Keratinocyte (primary cell): ENCODE data around the gene EME2. TPM values are rescaled to one million over a fixed set of nuclear protein-coding genes. Genes with fewer than 3 reads are reported as not detected.

ENCODE experiments used
- DNase-seq: peaks from one replicate; pipeline ENCODE4 v3.0.0-alpha.2; 2011; ENCODE audit warnings: low read depth, missing footprints, low spot score
- FAIRE-seq: peaks from 2 replicates; lab custom pipeline; 2011; peaks lifted over from hg19 to GRCh38; lab: Jason Lieb, UNC
- H2AFZ ChIP-seq: 2 replicates; pipeline ENCODE4 v1.6.0; 2012; ENCODE audit warnings: low read length, control low read depth, inconsistent platforms; ENCODE audit not compliant: control insufficient read depth
- H3K27ac ChIP-seq: 2 replicates; pipeline ENCODE4 v1.5.1; 2011; ENCODE audit warnings: low read length; ENCODE audit not compliant: control insufficient read depth, insufficient read depth
- H3K27me3 ChIP-seq: 3 replicates; pipeline ENCODE4 v1.6.0; 2011; ENCODE audit warnings: low read length; ENCODE audit not compliant: control insufficient read depth, insufficient read depth; ENCODE audit errors: extremely low read depth
- H3K36me3 ChIP-seq, 2 experiments: 2 replicates in 1 of 2; 3 replicates in 1 of 2; pipeline ENCODE4 v1.5.1; 2011; ENCODE audit warnings: low read length in 2 of 2, mild to moderate bottlenecking in 1 of 2; ENCODE audit not compliant: control insufficient read depth in 2 of 2, insufficient read depth in 2 of 2; ENCODE audit errors: extremely low read depth in 1 of 2
- H3K4me1 ChIP-seq: 3 replicates; pipeline ENCODE4 v1.5.1; 2011; ENCODE audit warnings: low read length; ENCODE audit not compliant: control insufficient read depth, insufficient read depth; ENCODE audit errors: extremely low read depth
- H3K4me2 ChIP-seq: 3 replicates; pipeline ENCODE4 v1.6.0; 2011; ENCODE audit warnings: low read depth, low read length; ENCODE audit not compliant: control insufficient read depth, insufficient read depth; ENCODE audit errors: extremely low read depth
- H3K4me3 ChIP-seq, 3 experiments: fragments of 200-600 bp in 1 of 3; sonication (generic) in 1 of 3; 2 replicates in 2 of 3; 3 replicates in 1 of 3; pipeline ENCODE4 v1.5.1; 2011 to 2016; ENCODE audit warnings: low read length in 3 of 3, mild to moderate bottlenecking in 3 of 3, control low read depth in 2 of 3, inconsistent platforms in 1 of 3, low read depth in 1 of 3, mixed read lengths in 1 of 3, mixed run types in 1 of 3, moderate library complexity in 1 of 3; ENCODE audit not compliant: control insufficient read depth in 2 of 3, insufficient read depth in 2 of 3; ENCODE audit errors: extremely low read depth in 1 of 3
- H3K79me2 ChIP-seq: 2 replicates; pipeline ENCODE4 v1.6.0; 2012; ENCODE audit warnings: low read length; ENCODE audit not compliant: control insufficient read depth, insufficient read depth
- H3K9ac ChIP-seq: 3 replicates; pipeline ENCODE4 v1.6.0; 2011; ENCODE audit warnings: low read length; ENCODE audit not compliant: control insufficient read depth, insufficient read depth; ENCODE audit errors: extremely low read depth
- H3K9me1 ChIP-seq: 3 replicates; pipeline ENCODE4 v1.6.0; 2011; ENCODE audit warnings: low read length; ENCODE audit not compliant: control insufficient read depth, insufficient read depth; ENCODE audit errors: extremely low read depth
- H3K9me3 ChIP-seq: 2 replicates; pipeline ENCODE4 v1.5.1; 2012; ENCODE audit warnings: low read depth, low read length; ENCODE audit not compliant: control insufficient read depth
- H4K20me1 ChIP-seq: 3 replicates; pipeline ENCODE4 v1.6.0; 2011; ENCODE audit warnings: low read length; ENCODE audit not compliant: control insufficient read depth, insufficient read depth; ENCODE audit errors: extremely low read depth
- CTCF ChIP-seq, 3 experiments: IDR thresholded peaks in 1 of 3; conservative IDR thresholded peaks in 1 of 3; optimal IDR thresholded peaks in 1 of 3; 2 replicates in 2 of 3; 3 replicates in 1 of 3; pipeline versions ENCODE3 to v1.5.1; 2011; ENCODE audit warnings: low read length in 3 of 3, mild to moderate bottlenecking in 3 of 3, moderate library complexity in 2 of 3, control low read depth in 1 of 3, inconsistent platforms in 1 of 3; ENCODE audit not compliant: insufficient read depth in 2 of 3; ENCODE audit errors: extremely low read depth in 1 of 3
- EZH2 ChIP-seq: IDR thresholded peaks from one replicate; pipeline ENCODE4 v1.6.1; 2012; ENCODE audit warnings: inconsistent platforms, mild to moderate bottlenecking, low read length, moderate library complexity
- dilution Hi-C: fragments of 300-500 bp; cut with MboI; formaldehyde crosslinking; loops from one replicate; pipeline ENCODE4 v1.7.0; 2020; ENCODE audit warnings: low sequenced_read_pairs; ENCODE audit not compliant: extremely low pct_ligation_motif_present
- polyA plus RNA-seq, 5 experiments: library from polyadenylated mRNA; depleted of rRNA in 3 of 5; stranded (reverse) in 3 of 5; stranded (forward) in 1 of 5; unstranded in 1 of 5; fragments of >200 nt; gene quantifications; 1 replicate in 1 of 5; 2 replicates in 3 of 5; 3 replicates in 1 of 5; pipeline versions ENCODE4 v1.2.1 to v1.2.3, GENCODE V29; 2011 to 2012; ENCODE audit warnings: missing spikeins in 2 of 5, low read depth in 1 of 5, low replicate concordance in 1 of 5

Gene EME2
- polyA plus RNA-seq, 1 donor (not counting 4 experiments of a cell fraction or from before 2014, with no cell fraction given) = 6.3 TPM

GRCh38 chr16:1815461-1815860 lies 42.9 kb downstream of the EME2 start:
- H3K4me2 ChIP-seq = no peak overlapping the region
- H3K79me2 ChIP-seq = no peaks in the 10 kb centered on the region

GRCh38 chr16:1816396-1817275 lies 44.0 kb downstream of the EME2 start:
- H3K9ac ChIP-seq = no peak overlapping the region
- no peaks in the 10 kb centered on the region for H4K20me1 ChIP-seq
- dilution Hi-C loops = no loop called here
- H3K4me1 ChIP-seq = no peaks in the 10 kb centered on the region
- TF ChIP-seq EZH2 (no peak), CTCF (optimal IDR thresholded peaks at IDR 0.05 in 1 of 3, IDR thresholded peaks at IDR 0.05 in 1 of 3, conservative IDR thresholded peaks at IDR 0.05 in 1 of 3; ENCODE audit: extremely low read depth in 1 of 3, insufficient read depth in 2 of 3, low read length in 3 of 3) (no peak)
- no peaks in the 10 kb centered on the region for H3K9me3 ChIP-seq
- H3K4me3 ChIP-seq = no peak overlapping the region
- H2AFZ ChIP-seq = no peak overlapping the region
- DNase-seq = no peak
- H3K9me1 ChIP-seq = no peaks in the 10 kb centered on the region
- H3K36me3 ChIP-seq = peaks cover 0 to 14% of the 10 kb centered on the region in 2 experiments
- no peaks in the 10 kb centered on the region for H3K79me2 ChIP-seq
- H3K27ac ChIP-seq = no peak overlapping the region
- FAIRE-seq = no peak
- no peak overlapping the region for H3K4me2 ChIP-seq
- H3K27me3 ChIP-seq = no peaks in the 10 kb centered on the region

More at GRCh38 chr16:1815461-1815860, 42.9 kb downstream of the EME2 start:
- H3K4me3 ChIP-seq = no peak overlapping the region
- H3K9ac ChIP-seq = no peak overlapping the region
- H3K27ac ChIP-seq = no peak overlapping the region
- no peak for TF ChIP-seq CTCF (optimal IDR thresholded peaks at IDR 0.05 in 1 of 3, IDR thresholded peaks at IDR 0.05 in 1 of 3, conservative IDR thresholded peaks at IDR 0.05 in 1 of 3; ENCODE audit: extremely low read depth in 1 of 3, insufficient read depth in 2 of 3, low read length in 3 of 3)
- TF ChIP-seq EZH2 = no peak
- no peak overlapping the region for H2AFZ ChIP-seq
- H3K27me3 ChIP-seq = no peaks in the 10 kb centered on the region
- H3K9me3 ChIP-seq = no peaks in the 10 kb centered on the region
- H4K20me1 ChIP-seq = no peaks in the 10 kb centered on the region
- no peaks in the 10 kb centered on the region for H3K4me1 ChIP-seq
- dilution Hi-C loops = no loop called here
- DNase-seq = no peak
- no peaks in the 10 kb centered on the region for H3K9me1 ChIP-seq
- H3K36me3 ChIP-seq = peaks cover 0 to 14% of the 10 kb centered on the region in 2 experiments
- no peak for FAIRE-seq
